Neural crest cell (in vitro differentiated cells): ENCODE measurements around the gene LAT. TPM values are rescaled to one million over a fixed set of nuclear protein-coding genes. Genes with fewer than 3 reads are reported as not detected.

Experiments
- DNase-seq: peaks from one replicate; pipeline ENCODE4 v3.0.0; 2021; ENCODE audit warnings: low read depth, mixed read lengths, low spot score
- H3K27ac Mint-ChIP-seq: one replicate; pipeline ENCODE4 v1.8.0; 2021; ENCODE audit warnings: mild to moderate bottlenecking, mixed read lengths; ENCODE audit not compliant: unreplicated experiment
- H3K27me3 Mint-ChIP-seq: 2 replicates; pipeline ENCODE4 v1.8.0; 2021; ENCODE audit warnings: low read depth, mild to moderate bottlenecking, mixed read lengths
- H3K36me3 Mint-ChIP-seq: 2 replicates; pipeline ENCODE4 v1.8.0; 2021; ENCODE audit warnings: low read depth, mild to moderate bottlenecking, mixed read lengths
- H3K4me1 Mint-ChIP-seq: 2 replicates; pipeline ENCODE4 v1.8.0; 2021; ENCODE audit warnings: mixed read lengths
- H3K4me3 Mint-ChIP-seq: one replicate; pipeline ENCODE4 v1.8.0; 2021; ENCODE audit warnings: mild to moderate bottlenecking, mixed read lengths
- H3K9me3 Mint-ChIP-seq: 2 replicates; pipeline ENCODE4 v1.8.0; 2021; ENCODE audit warnings: mixed read lengths
- total RNA-seq: library from RNA; stranded (reverse); gene quantifications from 2 replicates; pipeline ENCODE4 v1.2.1, GENCODE V29; 2021
- TF ChIP-seq, protein P1 (sequence below): fragments of 200-600 bp; sonication (generic); conservative IDR thresholded peaks from 2 replicates; pipeline ENCODE4 v1.5.0; 2021; ENCODE audit warnings: antibody characterized with exemption, mild to moderate bottlenecking

Gene LAT
- total RNA-seq, 1 donor from 2014 or later, result 4.9 TPM

DNA sequence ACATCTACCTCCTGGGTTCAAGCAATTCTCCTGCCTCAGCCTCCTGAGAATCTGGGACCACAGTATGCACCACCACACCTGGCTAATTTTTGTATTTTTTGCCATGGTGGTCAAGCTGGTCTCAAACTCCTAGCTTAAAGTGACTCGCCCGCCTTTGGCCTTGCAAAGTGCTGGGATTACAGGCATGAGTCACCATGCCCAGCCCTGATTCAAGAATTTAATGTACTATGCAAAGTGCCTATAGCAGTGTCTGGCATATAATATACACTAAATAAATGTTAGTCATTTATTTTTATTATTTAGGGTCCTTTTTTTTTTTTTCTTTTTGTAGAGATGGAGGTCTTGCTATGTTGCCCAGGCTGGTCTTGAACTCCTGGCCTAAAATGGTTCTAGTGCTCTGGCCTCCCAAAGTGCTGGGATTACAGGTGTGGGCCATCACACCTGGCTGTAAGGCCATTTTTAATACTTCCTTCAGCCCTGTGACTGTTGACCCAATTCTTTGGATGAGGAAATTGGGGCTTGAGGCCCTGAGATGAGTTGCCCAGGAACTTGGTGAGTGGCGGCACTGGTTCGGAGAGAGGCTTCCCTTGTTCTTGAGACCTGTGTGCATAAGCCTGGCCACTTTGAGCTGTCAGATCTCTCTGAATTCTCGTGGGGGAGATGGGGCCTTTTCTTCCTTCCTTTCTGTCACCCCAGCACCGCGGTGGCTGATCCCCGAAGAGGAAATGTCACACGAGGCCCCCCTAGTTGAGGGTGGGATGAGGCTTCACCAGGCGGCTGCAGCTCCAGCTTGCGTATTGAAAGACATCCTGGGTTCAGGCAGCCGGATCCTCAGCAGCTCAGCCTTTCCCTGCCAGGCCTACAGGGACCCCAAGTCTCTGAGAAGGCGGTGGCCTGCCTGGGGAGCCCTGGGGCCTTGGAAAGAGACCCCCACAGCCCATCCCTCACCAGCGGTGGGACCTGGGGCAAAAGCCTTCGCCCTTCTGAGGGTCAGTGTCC lies 38.7 kb downstream of the LAT start:
- Mint-ChIP-seq H3K4me3 (no peak overlapping the region), H3K4me1 (no peaks in the 10 kb centered on the region), H3K27ac (no peak overlapping the region), H3K36me3 (no peaks in the 10 kb centered on the region), H3K9me3 (no peaks in the 10 kb centered on the region), H3K27me3 (peaks cover 2% of the 10 kb centered on the region)
- DNase-seq, result no peak
- TF ChIP-seq, protein P1, sequence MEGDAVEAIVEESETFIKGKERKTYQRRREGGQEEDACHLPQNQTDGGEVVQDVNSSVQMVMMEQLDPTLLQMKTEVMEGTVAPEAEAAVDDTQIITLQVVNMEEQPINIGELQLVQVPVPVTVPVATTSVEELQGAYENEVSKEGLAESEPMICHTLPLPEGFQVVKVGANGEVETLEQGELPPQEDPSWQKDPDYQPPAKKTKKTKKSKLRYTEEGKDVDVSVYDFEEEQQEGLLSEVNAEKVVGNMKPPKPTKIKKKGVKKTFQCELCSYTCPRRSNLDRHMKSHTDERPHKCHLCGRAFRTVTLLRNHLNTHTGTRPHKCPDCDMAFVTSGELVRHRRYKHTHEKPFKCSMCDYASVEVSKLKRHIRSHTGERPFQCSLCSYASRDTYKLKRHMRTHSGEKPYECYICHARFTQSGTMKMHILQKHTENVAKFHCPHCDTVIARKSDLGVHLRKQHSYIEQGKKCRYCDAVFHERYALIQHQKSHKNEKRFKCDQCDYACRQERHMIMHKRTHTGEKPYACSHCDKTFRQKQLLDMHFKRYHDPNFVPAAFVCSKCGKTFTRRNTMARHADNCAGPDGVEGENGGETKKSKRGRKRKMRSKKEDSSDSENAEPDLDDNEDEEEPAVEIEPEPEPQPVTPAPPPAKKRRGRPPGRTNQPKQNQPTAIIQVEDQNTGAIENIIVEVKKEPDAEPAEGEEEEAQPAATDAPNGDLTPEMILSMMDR, result no peak

DNA sequence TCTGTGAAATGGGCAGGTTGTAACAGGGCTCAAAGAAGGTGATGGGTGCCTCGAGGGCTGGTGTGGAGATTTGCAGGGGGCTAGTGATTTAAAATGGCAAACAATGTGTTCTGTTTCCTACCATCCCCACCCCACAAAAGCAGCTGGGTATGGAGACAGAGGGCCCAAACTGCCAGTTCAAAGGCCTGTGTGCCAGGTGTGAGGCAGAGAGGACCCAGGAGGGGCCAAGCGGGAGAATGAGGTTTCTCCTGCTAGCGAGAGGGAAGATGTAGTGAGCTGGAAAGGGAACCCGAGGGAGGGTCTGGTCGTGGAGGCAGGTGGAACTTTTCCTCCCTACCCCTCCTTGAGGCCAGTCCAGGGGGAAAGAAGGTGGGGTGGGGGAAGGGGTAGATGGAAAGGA lies 39.4 kb downstream of the LAT start:
- Mint-ChIP-seq H3K9me3 (no peaks in the 10 kb centered on the region), H3K4me1 (no peaks in the 10 kb centered on the region), H3K27me3 (peaks cover 2% of the 10 kb centered on the region), H3K36me3 (no peaks in the 10 kb centered on the region), H3K4me3 (no peak overlapping the region), H3K27ac (no peak overlapping the region)
- DNase-seq, result no peak
- TF ChIP-seq, protein P1, result no peak

DNA sequence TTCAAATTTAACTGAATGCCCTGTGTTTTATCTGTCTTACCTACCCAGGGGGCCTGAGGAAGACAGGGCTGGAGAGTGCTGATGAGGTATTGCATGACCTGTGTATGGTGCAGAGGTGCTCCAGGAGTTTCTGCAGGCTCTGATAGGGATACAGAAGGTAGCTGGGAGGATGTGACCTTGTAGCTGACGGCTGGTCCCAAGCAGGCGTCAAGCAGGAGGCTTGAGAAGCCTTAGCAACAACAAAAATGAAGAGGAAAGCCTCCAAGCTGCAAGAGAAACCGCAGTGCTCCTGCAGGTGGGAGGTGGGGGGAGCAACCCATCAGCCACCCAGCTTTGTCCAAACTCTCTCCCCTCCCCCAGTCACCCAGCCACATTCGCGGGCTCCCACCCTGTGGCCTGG lies 40.4 kb downstream of the LAT start:
- no peak for DNase-seq
- TF ChIP-seq, protein P1, result no peak
- Mint-ChIP-seq H3K36me3 (no peaks in the 10 kb centered on the region), H3K4me1 (no peaks in the 10 kb centered on the region), H3K27ac (no peak overlapping the region), H3K27me3 (peaks cover 2% of the 10 kb centered on the region), H3K4me3 (no peak overlapping the region), H3K9me3 (no peaks in the 10 kb centered on the region)

DNA sequence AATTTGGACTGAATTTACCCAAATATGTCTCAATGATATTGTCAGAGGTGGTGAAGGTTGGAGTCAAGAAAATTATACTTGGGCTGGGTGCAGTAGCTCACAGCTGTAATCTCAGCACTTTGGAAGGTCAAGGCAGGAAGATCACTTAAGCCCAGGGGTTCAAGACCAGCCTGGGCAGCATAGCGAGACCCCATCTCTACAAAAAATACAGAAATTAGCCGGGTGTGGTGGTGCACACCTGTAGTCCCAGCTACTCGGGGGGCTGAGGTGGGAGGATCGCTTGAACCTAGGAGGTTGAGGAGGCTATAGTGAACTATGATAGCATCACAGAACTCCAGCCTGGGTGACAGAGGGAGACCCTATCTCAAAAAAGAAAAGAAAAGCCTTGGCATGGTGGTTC lies 40.9 kb downstream of the LAT start:
- Mint-ChIP-seq H3K36me3 (no peaks in the 10 kb centered on the region), H3K4me3 (no peak overlapping the region), H3K27ac (no peak overlapping the region), H3K9me3 (no peaks in the 10 kb centered on the region), H3K27me3 (peaks cover 2% of the 10 kb centered on the region), H3K4me1 (no peaks in the 10 kb centered on the region)
- TF ChIP-seq, protein P1, result no peak
- DNase-seq, result no peak

DNA sequence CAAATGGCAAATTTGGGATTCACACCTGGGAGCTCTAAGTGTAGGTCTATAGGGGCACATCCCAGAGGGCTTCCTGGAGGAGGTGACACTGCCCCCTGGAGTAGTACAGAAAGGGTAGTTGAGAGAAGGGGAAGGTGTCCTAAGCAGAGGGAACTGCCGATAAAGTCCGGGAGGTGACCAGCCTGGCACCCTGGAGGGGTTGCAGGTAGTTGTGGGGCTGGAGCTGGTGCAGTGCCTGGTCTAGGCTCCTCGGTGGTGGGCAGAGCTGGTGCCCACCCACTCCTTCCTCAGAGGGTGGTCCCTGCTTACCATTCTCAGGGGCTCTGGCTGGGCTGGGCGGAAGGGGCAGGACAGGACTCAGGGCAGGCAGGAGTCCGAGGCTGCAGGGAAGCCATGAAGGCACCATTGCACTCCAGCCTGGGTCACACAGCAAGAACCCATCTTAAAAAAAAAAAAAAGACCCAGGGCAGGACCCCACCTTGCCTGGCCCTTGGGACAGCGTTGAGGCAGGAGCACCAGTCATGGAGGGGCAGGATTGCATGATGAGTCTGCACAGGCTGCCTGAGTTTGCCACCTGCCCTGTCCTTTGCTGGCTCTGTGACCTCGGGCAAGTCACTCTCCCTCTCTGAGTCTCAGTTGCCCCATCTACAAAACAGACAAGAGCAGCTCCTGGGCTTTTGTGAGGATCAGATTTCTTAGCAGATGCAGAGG lies 43.8 kb downstream of the LAT start:
- Mint-ChIP-seq H3K4me3 (no peak overlapping the region), H3K36me3 (no peaks in the 10 kb centered on the region), H3K9me3 (no peaks in the 10 kb centered on the region), H3K4me1 (no peaks in the 10 kb centered on the region), H3K27me3 (peaks cover 2% of the 10 kb centered on the region), H3K27ac (no peak overlapping the region)
- DNase-seq, result no peak
- TF ChIP-seq, protein P1, result no peak
